Tongue (tissue), 2 donors: ENCODE measurements around the gene EVI5L. TPM values are rescaled to one million over a fixed set of nuclear protein-coding genes. Genes with fewer than 3 reads are reported as not detected.
A peak's percentile ranks its signal among the peaks of the same experiment; 100 is the strongest.

Source experiments
- DNase-seq: peaks from one replicate; pipeline ENCODE4 v3.0.0-alpha.2; 2015
- total RNA-seq: library from RNA; depleted of rRNA; stranded (reverse); fragments of >200 nt; gene quantifications from one replicate; pipeline ENCODE4 v1.2.3, GENCODE V29; 2014

EVI5L gene
- total RNA-seq, 1 donor from 2014 or later: 16.0 TPM

DNA sequence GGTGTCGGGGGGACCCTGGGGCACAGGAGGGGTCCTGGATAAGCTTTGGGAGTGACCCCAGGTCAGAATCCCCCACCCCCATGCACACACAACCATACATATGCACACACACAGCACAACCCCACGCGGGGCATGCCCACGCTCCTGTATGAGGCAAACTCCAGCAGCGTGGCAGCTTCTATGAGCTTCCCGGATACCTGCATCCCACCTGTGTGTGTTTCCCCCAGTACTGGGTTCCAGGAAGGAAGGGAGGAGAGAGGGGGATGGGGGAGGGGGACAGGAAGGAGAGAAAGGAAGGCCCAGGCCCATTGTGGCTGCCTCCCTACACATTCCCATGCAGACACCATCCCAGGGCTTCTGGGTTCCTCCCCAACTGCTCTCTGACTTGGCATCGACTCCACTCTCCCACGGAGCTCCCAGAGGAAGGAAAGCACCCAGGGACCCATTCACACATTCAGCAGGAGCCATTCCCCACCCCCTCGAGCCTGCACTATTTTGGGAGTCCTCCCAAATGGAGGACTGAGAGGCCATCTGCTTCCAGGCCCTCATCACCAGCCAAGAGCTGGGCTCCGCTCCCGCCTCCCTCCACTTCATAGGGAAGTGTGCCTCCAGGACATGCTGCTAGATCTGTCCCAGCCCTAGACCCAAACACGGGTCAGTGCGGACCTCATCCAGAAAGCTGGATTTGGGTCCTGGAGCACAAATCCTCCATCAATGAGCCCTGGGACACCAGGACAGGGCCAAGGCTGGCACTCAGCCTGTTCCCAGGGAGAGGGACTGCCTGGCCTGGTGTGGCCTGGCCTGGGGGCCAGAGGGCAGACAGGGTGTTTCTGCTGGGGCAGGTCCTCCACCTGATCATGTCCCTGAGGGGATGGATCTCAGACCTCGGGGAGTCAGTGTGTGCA lies 30.9 kb downstream of the EVI5L start:
- no peak for DNase-seq

DNA sequence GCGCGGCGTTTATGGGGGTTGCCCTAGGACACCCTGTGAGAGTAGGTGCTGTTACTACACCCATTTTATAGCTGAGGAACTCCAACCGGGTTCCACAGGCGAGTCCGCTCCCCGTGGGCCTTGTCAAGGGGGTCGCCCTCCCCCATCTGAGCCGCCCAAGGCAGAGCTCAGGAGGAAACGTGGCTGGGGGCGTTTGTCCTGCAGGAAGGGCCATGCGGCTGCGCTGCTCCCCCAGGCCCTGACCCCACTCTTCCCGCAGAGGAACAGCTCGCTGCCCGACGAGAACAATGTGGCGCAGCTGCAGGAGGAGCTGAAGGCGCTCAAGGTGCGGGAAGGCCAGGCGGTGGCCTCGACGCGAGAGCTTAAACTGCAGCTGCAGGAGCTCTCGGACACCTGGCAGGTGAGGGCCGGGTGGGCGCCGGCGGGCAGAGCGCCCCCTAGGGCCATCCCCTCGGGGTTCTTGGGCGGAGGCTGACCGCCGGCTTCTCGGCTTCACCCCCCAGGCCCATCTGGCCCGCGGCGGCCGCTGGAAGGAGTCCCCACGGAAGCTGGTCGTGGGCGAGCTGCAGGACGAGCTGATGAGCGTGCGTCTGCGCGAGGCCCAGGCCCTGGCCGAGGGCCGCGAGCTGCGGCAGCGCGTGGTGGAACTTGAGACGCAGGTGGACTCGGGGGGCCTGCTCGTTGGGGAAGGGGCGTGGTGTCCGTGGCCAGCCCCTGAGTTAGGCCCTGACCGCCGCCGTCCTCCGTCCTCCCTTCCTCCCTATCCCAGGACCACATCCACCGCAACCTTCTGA lies 31.8 kb downstream of the EVI5L start:
- no peak for DNase-seq

DNA sequence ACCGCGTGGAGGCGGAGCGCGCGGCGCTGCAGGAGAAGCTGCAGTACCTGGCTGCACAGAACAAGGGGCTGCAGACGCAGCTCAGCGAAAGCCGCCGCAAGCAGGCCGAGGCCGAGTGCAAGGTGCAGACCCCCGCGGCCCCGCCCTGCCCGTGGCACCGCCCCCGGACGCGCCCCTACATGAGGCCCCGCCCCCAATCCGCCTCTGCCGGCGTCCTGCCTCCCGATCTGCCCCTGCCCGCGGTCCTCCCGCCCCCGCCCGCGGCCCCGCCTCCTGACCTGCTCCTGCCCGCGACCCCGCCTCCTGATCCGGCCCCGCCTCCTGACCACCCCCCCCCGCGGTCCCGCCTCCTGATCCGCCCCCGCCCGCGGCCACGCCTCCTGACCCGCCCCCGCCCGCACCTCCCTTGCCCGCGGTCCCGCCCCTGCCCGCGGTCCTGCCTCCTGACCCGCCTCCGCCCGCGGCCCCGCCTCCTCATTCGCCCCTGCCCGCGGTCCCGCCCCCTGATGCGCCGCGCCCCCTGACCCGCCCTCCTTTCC lies 32.5 kb downstream of the EVI5L start:
- peak; percentile 77 for DNase-seq

DNA sequence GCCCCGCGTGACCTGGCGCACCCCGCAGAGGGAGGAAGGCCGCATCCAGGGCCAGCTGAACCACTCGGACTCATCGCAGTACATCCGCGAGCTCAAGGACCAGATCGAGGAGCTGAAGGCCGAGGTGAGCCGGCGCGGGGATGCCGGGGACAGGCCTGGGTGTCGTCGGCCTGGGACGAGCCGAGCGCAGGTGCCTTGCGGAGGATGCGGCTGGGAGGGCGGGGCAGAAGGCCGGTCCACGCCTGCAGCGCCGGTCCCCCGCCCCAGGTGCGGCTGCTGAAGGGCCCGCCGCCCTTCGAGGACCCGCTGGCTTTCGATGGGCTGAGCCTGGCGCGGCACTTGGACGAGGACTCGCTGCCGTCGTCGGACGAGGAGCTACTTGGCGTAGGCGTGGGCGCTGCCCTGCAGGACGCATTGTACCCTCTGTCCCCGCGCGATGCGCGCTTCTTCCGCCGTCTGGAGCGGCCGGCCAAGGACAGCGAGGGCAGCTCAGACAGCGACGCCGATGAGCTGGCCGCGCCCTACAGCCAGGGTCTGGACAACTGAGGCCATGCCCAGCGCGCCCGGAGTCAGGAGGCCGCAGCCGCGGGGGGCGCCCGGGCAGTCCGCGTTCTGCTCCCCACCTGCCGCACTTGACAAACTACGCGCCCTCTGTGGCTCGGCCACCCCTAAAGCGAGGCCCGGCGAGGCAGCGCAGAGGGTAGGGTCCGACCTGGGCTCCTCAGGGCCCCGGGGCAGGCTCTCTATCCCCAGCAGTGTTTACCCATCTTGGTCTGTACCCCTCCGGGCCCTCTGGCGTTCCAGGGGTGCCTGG lies 33.3 kb downstream of the EVI5L start:
- DNase-seq: no peak

DNA sequence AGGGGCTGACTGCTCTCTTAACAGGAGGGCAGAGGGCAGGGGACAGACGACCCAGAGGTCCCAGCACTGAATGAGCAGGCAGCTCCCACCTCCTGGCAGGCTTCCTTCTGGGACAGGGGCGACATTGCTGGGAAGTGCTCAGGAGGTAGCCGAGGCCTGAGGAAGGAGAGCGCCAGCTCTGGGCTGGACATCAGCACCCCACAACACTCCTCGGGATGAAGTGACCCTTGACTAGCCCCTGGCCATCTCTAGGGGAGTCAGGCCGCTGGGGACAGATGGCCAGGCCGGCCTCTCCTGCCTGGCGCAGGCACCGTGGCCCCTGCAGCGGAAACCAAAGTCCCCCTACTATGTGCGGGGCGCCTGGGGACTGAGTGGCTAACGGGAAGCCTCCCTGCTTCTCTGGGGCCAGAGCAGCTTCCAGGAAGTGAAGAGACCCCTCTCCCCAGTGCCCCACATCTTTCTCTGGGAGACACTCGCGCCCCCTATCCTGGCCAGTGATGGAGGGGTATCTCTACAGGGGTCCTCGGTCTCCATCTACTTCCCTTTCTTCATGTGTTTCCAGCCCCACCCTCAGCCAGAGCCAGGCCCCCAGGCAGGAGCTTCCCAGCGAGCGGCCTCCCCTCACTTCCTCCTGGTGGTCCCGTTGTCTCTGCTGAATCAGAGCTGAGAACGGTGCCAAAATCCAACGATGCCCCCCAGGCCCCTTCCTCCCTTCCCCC lies 34.1 kb downstream of the EVI5L start:
- no peak for DNase-seq

DNA sequence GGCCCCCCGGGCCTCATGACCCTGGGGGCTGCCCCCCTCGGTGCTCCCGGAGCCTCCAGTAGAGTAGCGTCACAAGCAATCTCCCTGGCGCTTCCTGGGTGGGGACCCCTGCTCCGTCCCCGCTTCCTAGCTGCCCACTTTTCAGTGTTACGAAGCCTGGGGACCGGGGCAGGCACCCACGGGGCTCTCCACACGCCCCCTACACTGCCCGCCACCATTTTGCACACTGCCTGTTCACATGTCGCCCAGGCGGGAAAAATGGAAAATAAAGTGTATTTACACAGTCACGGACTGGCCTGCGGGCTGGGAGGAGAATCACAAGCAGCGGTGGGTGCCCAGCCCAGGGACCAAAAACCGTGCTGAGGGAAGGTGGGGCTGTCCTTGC lies 34.7 kb downstream of the EVI5L start:
- no peak for DNase-seq

DNA sequence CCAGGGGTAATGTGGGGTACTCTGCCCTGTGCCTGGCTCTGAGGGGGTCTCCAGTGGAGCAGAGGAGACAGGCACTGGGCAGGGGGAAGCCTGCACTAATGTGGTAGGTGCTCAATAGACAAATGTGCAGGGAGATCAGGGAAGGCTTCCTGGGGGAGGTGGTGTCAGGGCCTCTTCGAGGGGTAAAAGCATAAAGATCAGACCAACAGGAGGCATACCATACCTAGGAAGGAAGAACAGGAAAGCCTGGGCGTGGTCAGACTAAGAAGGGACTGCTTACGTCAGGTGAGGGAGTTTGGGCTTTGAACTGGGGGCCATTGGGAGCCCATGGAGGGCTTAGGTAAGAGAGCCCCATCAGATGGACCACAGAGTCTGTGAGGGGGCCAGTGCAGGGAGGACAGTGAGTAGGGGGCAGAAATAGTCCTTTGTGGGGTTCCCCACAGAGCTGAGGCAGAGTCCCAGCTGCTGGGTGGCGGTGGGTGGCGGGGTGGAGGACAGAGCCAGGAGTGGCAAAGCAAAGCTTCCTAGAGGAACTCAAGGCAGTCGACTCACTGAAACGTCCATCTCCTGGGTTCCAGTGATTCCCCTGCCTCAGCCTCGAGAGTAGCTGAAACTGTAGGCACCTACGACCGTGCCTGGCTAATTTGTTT lies 35.4 kb downstream of the EVI5L start:
- DNase-seq: no peak

DNA sequence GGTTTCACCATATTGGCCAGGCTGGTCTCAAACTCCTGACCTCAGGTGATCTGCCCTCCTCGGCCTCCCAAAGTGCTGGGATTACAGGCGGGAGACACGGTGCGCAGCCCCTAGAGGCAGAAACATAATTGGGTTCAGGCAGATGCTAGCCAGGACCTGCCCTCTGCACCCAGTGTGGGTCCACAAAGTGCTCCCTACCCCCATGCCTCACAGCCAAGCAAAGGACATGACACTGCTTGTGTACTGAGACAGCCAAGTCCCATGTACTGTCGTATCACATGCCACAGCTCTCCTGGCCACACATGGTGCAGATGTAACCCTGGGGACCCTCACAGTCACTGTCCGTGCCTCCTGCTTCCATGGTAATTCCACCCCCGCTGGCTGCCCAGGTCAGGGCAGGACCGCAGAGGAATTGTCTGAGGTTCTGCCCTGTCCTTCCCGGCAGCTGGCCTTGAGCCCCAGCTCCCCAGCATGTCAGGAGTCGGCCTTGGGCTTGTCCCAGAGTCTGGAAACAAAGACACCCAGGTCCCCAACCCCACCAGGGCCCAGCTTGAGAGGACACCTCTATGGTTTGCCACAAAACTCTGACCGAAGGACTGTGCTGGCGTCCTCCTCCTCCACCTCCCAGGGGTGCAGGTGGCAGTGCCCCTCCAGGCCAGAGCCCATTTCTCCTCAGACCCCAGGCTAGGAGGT lies 36.5 kb downstream of the EVI5L start:
- no peak for DNase-seq

DNA sequence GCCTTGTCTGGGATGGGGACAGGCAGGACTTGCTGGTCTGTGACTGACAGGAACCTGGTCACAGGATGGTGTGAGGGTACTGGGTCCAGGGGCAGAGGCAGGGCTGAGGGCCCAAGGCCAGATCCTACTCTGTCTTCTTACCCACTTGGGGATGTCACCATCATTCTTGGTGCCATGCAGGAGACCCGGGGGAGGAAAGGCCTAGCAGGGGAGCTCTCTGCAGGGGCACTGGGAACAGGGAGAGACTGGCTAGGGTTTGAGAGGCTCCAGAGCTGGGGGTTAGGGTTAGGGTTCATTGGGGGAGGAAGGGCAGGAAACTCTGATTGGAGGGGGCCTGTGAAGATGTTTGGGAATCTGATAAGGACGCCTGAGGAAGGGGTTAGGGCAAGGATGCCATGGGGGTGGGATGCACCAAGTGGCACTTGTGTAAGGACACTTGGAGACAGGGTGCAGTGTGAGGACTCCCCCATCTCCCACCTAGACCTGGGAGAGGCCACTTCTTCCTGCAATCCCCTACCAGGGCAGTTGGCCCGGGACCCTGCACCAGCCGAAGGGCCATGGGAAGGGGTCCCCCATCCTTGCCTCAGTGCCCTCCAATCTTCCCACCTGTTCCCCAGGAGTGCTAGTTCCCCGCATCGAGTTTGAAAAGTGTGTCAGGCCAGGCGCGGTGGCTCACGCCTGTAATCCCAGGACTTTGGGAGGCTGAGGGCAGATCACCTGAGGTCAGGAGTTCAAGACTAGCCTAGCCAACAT lies 37.2 kb downstream of the EVI5L start:
- DNase-seq: no peak

DNA sequence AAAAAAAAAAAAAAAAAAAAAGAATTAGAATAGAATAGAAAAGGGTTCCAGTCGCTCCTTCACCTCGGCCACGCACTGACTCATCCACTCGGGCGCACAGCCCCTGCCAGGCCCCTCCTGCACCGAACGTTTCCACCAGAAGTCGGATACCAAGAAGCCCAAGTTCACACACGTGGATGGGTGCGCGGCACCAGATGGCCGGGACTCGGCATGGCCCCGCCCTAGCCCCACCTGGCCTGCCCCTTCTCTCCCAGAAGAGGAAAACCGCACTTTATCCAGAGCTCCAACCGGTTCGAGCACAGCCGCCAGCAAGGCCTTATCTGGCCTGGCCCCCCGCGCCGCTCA lies 38.3 kb downstream of the EVI5L start:
- no peak for DNase-seq

DNA sequence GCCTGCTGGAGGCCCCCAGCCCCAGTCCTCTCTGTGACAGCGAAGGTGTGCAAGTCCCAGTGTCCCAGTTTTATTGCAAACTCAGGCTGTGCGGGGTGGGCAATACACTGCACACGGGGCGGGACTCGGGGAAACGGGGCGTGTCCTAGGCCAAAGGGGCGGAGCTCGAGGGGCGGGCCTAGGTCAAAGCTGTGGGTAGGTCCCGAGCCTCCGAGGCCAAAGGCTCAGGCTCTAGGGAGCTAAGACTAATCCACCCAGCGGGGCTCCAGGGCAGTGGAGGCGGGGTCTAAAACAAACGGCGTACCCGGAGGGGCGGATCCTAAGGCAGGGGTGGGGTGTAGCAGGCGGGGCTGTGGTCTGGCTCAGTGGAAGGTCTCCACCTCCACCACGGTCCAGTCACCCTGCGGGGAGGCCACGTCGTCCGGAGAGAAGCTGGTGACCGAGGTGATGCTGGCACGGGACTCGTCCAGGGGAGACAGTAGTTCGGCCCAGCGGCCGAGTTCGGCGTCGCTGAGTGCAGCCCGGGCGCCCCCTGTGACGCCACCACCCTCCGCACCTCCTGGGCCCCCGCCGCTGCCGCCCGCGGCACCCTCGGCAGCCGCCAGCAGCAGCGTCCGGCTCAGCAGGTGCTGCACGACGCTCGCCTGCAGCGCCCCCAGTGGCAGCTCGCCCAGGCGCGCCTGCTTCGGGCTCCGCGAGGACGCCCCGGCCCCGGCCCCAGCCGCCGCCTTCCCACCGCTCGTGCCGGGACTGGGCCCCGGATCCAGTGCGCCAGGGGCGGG lies 38.8 kb downstream of the EVI5L start:
- DNase-seq: peak; percentile 90

DNA sequence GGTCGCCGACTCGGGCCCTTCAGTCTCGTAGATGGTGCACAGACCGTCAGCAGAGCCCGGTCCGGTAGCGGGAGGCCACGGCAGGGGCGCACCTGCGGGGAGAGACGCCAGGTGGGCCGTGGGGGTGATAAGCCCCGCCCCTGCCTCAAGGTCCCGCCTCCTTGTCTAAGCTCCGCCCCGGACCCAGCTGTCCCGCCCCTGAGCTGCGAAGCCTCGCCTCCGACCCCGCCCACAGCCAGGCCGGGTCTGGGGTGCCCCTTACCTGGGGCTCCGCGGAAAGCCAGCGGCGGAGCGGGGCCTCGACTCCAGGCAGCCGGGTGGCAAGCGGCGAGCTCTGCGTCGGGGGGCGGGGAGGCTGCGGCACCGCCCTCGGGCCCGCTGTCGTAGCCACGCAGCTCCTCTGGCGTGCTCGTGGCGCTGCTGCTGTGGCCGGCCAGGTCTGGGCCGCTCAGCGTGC lies 39.5 kb downstream of the EVI5L start:
- DNase-seq: peak; percentile 77

DNA sequence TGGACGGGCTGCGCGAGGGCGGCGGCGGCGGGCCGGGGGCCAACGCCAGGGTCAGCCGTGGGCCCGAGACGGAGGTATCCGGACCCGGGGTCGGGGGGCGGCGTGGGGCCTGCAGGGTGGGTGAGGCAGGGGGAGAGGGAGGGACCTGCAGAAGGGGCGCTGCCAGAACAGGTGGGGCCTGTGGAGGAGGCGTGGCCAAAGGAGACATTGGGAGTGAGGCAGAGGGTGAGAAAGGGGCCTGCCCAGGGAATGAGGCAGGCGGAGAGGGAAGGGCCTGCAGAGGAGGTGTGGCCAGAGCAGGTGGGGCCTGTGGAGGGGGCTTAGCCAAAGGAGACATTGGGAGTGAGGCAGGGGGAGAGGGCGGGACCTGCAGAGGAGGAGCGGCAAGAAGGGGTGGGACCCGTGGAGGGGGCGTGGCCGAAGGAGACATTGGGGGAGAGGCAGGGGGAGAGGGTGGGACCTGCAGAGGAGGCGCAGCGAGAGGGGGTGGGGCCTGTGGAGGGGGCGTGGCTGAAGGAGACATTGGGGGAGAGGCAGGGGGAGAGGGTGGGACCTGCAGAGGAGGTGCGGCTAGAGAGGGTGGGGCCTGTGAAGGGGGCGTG lies 40.0 kb downstream of the EVI5L start:
- peak; percentile 77 for DNase-seq

DNA sequence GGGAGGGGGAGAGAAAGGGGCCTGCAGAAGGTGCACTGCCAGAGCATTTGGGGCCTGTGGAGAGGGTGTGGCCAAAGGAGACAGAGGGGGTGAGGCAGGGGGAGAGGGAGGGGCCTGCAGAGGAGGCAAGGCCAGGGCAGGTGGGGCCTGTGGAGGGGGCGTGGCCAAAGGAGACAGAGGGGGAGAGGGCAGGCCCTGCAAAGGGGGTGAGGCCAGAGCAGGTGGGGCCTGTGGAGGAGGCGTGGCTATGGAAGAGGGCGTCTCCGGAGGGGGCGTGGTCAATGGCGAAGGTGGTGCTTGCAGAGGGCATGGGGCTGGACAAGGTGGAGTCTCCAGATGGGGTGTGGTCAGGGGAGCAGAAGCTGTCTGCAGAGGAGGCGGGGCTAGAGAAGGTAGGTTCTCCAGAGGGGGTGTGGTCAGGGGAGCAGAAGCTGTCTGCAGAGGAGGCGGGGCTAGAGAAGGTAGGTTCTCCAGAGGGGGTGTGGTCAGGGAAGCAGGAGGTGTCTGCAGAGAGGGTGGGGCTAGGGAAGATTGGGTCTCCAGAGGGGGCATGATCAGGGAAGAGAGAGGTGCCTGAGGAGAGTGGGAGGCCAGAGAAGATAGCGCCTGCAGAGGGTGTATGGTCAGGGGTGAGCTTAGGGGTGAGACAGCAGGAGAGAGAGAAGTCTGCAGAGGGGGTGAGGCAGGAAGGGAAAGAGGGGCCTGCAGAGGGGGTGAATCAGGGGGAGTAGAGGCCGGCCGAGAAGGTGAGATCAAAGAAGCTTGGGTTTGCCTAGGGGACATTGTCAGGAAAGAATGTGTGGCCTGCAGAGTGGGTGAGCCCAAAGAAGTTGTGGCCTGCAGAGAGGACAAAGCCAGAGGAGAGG lies 40.8 kb downstream of the EVI5L start:
- peak; percentile 76 for DNase-seq

DNA sequence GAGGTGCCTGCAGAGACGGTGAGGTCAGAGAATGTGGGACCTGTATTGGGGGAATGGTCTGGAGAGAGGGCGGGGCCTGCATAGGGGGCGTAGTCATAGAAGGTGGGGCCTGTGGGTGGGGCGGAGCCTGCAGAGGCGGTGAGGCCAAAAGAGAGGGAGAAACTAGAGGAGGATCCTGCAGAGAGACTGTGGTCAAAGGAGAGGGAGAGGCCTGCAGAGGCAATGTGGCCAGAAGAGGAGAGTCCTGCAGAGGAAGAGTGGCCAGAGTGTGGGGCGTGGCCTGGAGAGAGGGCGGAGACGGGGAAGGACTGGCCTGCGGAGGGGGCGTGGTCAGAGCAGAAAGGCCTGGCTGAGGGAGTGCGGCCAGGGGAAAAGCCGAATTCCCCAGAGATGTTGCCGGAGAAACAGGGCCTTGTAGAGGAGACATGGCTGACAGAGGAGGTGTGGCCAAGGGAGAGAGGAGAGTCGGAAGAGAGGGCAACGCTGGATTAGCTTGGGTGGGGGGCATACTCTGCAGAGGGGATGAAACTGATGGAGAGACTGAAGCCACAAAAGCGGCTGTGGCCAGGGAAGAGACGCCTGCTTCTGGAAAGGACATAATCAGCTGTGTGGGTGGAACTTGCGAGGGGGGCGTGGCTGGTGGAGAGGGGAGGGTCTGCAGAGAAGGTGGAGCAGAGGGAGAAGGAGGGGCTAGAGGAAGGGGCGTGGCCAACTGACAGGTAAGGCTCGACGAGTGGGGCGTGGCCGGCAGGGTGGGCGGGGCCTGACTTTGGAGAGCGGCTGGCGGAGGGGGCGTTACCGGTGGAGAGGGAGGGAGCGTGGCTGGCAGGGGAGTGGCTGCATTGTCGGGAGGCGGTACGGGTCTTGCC lies 41.7 kb downstream of the EVI5L start:
- DNase-seq: peak; percentile 88
